Fibroblast of skin of left biceps (primary cell): ENCODE results near the gene TENT4B.
"Not testable (repeated sequence)": the region's sequence is repeated elsewhere in the genome, so short reads cannot be mapped to it uniquely, and the experiment has no call there.

Experiments used
- DNase-seq, 2 experiments: peaks; one replicate each; pipeline ENCODE4 v3.0.0-alpha.2; 2013; ENCODE audit warnings: low read depth in 2 of 2

The TENT4B gene

DNA sequence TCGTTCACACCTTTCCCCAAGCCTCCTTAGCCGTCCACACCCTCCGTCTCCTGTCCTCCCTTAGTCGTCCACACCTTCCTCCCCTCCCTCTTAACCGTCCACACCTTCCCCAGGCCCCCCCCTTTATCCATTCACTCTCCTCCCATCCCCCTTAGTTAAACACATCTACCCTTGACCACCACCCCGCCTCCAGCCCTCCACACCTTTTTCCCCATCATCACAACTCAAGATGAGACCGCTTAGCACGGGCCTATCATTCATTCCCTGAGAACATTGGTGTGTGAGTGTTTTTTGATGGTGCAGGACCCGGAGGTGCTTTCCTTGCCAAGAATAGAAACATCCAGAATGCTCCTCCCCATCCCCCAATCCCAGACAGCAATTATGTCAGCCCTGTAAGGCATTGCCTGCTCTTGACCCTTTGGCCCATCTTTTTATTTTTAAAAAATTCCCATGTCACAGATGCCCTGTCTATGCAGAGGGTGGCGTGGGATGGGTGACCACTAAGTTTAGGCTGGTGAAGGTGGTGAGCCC is 1.4 kb downstream of the TENT4B start:
- DNase-seq = no peak

DNA sequence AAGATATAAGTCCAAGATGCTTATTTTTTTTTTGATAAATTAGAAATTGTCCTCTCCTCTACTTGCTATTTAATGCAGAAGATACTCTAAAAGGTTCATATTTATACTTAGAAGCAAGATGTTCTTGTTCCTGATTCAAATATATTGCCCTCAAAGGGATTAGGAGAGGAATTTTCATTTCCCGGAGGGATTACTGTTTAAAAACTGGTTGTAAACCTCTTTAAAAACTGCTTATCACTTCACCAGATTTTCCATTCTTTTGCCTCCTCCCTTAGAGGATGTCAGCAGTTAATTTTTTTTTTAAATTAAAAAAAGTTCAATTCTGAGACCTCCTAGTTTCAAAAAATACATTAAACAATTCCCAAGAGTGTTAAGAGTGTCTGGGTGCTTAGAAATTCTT is 2.8 kb downstream of the TENT4B start:
- no peak for DNase-seq

DNA sequence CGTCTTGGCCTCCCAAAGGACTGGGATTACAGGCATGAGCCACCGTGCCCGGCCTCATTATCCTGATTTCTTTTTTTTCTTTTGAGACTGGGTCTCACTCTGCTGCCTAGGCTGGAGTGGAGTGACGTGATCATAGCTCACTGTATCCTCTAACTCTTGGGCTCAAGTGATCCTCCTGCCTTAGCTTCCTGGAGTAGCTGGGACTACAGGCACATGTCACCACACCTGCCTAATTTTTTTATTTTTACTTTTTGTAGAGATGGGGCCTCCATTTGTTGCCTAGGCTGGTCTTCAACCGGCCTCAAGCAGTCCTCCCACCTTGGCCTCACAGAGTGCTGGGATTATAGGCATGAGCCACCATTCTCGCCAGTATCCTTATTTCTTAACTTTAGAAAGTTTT is 3.5 kb downstream of the TENT4B start:
- no peak for DNase-seq

DNA sequence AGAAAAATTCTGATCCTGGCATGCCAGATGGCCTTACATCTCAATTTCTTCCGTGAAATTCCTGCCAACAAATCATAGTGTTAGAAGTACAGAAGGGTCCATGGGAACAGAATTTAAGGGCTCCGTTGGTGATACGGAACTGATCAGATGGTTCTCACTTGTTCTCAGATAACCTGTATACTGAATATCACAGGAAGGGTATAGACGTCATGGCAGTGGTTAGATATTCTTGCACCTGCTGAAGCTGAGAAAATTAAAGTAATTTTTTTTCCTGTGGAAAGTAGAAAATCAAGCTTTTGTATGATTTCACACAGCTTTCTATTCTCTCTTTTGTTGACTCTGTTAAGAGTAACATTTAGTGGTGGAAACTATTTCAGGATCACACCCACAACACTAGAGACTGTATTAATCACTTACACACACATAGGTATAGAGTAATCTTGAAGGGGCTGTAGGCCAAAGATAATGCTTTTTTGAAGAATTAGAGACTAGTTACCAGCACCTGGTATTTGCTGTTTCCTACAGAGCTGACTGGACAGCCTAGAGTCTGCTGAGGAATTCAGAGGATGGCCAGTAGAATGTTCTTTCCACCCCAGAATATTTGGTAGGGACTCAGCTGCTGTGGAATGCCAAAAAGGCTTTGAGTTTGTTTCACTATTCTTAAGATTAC is 7.5 kb downstream of the TENT4B start:
- no peak for DNase-seq

DNA sequence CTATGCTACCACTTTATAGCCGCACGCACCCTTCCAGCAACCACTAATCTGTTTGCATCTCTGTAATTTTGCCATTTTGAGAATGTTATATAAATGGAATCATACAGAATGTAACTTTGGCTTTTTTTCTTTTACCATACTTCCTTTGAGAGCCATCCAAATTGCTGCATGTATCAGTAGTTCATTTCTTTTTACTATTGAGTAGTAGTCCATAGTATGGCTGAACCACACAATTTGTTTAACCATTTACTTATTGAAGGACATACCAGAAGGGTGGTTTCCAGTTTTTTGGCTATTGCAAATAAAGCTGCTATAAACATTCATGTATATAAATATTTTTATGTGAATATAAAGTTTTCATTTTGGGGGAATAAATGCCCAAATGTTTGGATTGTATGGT is 8.8 kb downstream of the TENT4B start:
- no peak for DNase-seq

DNA sequence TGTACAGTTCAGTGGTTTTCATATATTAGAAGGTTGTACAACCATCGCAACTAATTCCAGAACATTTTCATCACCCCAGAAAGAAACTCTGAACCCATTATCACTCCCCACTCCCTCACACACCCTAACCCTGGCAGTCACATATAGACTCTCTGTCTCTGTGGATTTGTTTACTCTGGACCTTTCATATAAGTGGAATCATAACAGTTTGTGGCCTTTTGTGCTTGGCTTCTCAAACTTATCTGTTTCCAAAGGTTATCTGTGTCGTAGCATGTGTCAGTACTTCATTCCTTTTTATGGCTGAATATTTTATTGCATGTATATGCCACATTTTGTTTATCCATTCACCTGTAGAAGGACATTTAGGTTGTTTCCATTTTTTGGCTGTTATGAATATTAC is 12.4 kb downstream of the TENT4B start:
- DNase-seq = no peak

DNA sequence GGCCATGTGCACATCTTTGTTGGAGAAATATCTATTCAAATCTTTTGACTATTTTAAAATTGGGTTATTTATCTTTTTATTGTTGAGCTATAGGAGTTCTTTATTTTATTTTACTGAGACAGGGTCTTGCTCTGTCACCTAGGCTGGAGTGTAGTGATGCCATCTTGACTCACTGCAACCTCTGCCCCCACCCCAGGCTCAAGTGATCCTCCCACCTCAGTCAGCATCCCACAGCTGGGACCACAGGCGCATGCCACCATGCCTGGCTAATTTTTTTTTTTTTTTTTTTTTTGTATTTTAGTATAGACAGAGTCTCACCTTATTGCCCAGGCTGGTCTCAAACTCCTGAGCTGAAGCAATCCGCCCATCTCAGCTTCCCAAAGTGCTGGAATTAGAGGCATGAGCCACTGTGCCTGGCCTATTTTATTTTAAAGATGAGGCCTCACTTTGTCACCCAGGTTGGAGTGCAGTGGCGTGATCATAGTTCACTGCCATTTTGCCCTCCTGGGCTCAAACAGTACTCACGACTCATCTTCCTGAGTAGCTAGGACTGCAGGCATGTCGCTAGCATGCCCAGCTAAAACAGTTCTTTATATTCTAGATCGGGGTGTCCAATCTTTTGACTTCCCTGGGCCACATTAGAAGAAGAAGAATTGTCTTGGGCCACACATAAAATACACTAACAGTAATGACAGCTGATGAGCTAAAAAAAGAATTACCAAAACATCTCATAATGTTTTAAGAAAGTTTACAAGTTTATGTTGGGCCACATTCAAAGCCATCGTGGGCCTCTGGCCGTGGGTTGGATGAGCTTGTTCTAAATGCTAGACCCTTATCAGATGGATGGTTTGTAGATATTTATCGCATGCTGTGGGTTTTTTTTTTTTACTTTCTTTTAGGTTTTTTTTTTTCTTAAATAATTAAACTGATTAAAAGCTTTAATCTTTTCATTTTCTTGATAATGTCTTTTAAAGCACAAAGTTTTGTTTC is 13.7 kb downstream of the TENT4B start:
- DNase-seq = no peak

DNA sequence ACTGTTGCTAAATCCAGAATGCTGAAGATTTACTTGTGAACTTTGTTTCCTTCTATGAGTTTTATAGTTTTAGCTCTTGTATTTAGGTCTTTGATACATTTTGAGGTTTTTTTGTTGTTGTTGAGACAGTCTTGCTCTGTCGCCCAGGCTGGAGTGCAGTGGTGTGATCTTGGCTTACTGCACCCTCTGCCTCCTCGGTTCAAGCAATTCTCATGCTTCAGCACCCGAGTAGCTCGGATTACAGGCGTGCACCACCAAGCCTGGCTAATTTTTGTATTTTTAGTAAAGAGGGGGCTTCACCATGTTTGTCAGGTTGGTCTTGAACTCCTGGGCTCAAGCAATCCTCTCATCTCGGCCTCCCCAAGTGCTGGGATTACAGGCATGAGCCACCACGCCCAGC is 14.4 kb downstream of the TENT4B start:
- DNase-seq = no peak

DNA sequence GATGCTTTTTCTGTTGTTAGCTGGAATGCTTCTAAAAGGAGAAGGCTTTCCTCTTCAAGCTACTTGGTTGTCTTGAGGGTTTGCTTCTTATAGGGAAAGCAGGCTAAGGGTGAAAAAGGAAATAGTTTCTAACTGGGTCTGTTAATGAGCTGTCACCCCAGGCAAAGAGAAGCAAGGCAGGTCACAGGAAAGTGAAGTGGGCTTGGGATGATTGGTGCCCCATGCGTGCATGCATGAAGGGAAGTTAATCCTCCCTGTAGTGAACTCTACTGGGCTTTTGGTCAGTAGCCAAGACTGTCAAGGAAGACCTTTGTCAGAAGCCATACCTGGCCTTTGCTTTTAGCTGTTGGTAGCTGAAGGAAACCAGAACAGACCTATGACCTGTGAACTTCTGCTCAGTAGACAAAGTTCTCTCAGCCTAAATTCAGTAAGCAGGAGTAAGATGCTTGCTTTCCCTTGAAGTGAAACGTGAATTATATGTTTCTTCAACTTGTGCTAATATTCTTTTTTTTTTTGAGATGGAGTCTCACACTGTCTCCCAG is 16.5 kb downstream of the TENT4B start:
- DNase-seq = no peak

DNA sequence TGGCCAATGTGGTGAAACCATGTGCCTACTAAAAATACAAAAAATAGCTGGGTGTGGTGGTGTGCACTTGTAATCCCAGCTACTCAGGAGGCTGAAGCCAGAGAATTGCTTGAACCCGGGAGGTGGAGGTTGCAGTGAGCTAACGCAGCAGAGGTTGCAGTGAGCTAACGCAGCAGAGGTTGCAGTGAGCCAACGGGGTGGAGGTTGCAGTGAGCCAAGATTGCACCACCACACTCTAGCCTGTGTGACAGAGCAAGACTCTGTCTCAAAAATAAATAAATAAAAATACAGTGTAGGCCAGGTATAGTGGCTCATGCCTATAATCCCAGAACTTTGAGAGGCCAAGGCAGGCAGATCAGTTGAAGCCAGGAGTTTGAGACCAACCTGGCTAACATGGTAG is 18.7 kb downstream of the TENT4B start:
- not testable (repeated sequence) for DNase-seq

DNA sequence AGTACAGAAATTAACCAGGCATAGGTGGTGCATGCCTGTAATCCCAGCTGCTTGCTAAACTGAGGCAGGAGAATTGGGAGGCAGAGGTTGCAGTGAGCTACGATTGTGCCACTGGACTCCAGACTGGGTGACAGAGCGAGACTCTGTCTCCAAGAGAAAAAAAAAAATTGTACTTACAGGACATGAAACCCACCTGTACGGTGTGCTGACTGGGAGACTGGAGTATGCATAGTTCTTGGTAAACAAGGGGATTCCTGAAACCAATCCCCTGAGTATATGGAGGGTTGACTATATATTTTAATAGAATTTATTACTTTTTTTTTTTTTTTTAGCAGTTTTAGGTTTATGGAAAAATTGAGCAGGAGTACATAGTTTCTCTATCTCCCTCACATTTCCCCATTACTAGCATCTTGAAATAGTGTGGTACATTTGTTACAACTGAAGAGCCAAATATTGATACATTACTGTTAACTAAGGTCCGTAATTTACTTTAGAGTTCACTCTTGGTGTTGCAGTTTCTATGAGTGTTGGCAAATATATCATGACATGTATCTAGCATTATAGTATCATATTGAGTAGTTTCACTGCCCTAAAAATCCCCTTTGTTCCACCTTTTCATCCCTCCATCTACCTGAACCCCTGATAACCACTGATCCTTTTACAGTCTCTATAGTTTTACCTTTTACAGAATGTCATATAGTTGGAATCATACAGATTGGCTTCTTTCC is 19.3 kb downstream of the TENT4B start:
- DNase-seq = no peak

DNA sequence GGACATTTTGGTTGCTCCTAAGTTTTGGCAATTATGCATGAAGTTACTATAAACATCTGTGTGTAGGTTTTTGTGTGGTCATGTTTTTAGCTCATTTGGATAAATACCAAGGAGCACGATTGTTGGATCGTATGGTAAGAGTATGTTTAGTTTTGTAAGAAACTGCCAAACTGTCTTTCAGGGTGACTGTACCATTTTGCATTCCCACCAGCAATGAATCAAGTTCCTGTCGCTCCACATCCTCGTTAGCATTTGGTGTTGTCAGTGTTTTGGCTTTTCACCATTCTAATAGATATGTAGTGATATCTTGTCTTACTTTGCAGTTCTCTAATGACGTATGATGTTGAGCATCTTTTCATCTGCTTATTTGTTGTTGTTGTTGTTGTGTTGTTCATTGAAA is 20.2 kb downstream of the TENT4B start:
- DNase-seq = no peak

DNA sequence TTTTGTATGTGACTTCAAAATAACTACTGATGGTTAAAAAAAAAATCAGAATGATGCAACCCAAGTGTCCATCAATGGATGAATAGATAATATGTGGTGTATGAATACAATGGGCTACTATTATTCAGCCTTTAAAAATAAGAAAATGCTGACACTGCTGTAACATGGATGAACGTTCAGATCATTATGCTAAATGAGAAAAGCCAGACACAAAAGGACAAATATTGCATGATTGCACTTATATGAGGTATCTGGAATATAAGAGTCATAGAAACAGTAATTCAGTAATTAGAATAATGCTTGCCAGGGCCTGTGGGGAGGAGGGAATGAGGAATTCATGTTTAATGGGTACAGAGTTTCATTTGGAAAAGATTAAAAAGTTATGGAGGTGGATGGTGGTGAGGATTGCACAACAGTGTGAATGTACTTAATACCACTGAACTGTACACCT is 25.4 kb downstream of the TENT4B start:
- peak in 1 of 2 experiments; percentile 23 for DNase-seq

DNA sequence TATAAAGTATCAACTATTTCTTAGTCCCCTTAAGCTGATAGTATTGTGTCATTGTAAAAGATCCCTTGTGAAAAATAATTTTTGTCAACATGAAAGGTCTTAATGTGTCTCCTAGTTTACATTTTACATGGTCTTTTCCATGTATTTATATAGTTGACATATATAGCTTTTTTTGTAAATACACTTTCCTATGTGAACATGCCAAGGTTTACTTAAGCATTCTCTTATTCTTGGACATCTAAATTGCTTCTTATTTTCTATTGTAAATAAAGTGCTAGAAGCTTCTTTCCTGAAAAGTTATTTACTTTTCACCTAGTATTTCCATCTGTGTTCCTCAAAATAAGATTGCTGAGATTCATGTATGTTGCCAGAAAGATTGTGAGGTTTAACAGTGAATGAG is 29.3 kb downstream of the TENT4B start:
- no peak for DNase-seq

DNA sequence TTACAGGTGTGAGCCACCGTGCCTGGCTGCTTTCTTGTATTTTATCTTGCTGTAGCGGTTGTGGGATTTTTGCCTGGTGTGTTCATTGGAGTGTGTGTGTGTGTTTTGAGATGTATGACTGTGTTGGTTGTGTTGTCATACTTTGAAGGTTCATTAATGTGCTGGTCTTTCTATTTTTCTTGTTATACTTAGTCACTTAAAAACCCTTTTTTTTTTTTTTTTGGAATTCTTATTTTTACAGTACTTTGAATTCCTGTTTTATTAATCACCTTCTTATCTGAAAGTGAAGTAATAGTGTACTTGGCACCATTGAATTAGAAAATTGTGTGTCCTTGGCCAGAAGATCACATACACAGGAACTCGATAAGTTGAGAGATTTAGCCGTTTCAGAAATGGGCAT is 30.2 kb downstream of the TENT4B start:
- no peak for DNase-seq

DNA sequence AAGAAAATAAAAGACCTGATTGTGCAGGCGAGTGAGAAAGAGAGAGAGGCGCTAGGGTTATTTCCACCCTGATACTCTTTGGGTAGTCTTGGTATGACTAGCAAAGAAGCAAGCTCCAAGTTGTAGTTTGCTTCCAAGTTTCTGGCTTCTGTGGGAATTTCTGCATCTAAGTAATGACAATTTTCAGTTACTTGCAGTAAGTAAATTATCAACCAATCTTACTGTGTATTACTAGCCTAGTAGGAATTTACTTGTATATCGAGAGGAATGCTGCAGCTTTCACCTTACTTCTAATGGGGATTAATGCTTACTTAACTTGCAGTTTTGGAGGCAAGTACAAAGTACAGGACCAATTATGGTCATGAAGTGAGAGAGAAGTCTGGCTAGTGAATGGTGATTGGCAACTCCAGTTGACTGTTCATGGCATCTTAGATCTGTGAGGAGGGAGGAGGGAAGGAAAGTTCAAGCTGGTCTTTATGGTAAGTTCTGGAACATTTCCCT is 31.9 kb downstream of the TENT4B start:
- DNase-seq = peak in 1 of 2 experiments; percentile 43

DNA sequence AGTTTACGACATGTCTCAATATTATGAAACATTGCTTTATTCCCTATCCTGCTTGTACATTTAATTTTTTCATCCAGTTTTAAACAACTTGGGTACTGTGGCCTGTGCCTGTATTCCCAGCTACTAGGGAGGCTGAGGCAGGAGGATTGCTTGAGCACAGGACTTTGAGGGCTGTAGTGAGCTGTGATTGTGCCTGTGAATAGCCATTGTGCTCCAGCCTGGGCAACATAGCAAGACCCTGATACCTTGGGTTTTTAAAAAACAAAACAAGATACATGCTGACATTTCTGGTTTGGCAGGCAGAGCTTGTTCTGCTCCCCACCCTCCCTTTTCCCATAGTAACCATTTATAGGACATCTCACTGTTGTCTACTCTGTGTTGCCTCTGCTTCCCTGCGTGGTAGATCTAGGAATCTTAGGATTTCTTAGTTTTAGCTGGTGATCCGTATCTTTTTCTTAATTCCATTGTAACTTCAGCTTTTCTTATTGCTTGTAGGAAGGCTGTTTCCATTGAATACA is 35.6 kb downstream of the TENT4B start:
- DNase-seq = no peak

DNA sequence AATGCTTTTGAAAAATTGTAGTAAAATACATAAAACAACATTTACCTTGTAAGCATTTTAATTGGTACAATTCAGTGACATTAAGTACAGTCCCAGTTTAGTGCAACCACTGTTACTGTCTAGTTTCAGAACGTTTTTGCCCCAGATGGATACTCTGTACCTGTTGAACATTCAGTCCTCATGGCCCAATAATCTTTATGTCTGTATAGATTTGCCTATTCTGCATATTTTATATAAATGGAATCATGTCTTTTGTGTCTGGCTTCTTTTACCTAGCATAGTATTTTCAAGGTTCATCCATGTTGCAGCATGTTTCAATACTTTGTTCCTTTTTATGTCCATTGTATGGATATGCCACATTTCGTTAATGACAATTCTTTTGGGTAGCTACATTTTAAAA is 37.2 kb downstream of the TENT4B start:
- DNase-seq = no peak

DNA sequence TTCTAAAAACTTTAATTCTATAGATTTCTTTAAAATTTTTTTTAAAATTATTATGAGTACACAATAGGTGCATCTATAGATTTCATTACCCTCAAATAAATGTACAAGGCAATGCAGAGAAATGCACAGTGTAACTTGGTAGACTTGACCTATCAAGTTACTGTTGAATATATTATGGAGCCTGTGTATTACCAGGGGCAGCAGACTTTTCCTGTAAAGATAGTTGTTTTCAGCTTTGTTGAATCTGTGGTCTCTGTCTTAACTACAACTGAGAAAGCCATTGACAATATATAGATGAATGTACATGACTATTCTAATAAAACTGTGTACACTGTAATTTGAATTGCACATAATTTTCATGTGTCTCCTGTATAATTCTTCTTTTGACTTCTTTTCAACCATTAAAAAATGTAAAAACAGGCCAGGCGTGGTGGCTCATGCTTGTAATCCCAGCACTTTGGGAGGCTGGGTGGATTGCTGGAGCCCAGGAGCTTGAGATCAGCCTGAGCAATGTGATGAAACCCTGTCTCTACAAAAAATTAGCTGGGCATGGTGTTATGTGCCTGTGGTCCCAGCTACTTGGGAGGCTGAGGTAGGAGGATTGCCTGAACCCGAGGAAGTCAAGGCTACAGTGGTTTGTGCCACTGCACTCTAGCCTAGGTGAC is 39.4 kb downstream of the TENT4B start:
- DNase-seq = no peak

DNA sequence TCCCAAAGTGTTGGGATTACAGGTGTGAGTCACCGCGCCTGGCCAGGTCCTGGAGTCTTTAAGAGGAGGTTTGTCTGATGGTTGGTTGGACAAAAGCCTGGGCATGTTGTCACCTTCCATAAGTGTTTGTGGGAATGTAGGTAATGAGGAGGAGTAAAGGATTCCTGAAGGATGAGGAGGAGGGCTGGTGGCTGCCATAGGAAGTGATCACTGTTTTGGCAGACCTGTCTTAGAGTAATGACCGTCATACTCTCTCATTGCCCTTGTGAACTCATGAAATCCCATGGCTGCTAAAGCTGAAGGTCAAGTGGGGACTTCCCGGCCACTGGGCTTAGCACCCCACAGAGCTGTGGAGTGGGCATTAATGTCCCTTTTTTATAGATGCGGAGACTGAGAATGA is 40.5 kb downstream of the TENT4B start:
- DNase-seq = no peak

DNA sequence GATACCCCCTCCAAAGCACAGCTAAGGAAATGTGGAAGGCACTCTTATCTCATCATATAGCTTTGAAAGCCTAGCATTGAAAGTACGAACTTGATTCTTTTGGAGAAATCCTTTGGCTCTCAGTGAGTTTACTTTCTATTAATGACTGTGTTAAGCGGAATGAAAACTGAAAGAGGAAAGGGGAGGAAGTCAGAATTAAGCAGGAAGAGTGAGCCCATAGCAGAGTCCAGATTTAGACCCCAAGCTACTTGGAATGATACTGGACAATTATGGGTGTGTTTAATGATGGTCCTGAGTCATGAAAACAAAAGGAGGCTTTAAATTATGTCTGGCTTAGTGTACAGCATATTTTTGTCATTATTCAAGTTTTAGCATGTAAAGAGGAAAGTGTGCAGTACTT is 42.2 kb downstream of the TENT4B start:
- no peak for DNase-seq
